K562 (cell line): ENCODE data around the gene ACKR3.

Experiments used
- CTCF ChIP-seq, 3 experiments: IDR thresholded peaks in 2 of 3; conservative IDR thresholded peaks in 1 of 3; 2 replicates each; pipeline ENCODE4 v1.5.1; 2011 to 2012; ENCODE audit warnings: low read length in 3 of 3, mild to moderate bottlenecking in 3 of 3, control low read depth in 2 of 3, improper control_type of control experiment in 1 of 3, inconsistent platforms in 1 of 3, low read depth in 1 of 3, mixed read lengths in 1 of 3, moderate library complexity in 1 of 3; ENCODE audit not compliant: insufficient read depth in 2 of 3
- EP300 ChIP-seq: IDR thresholded peaks from 2 replicates; pipeline ENCODE4 v1.6.1; 2012; ENCODE audit warnings: low read length, improper control_type of control experiment
- GABPA ChIP-seq: fragments of 200-800 bp; sonication (Bioruptor generic); conservative IDR thresholded peaks from 2 replicates; pipeline ENCODE4 v1.6.1; 2016; ENCODE audit warnings: low read depth, missing genetic modification characterization, missing compliant biosample characterization
- ILK ChIP-seq: fragments of 450-650 bp; IDR thresholded peaks from 2 replicates; pipeline ENCODE4 v1.6.1; 2016; ENCODE audit warnings: missing genetic modification characterization, low read depth, mild to moderate bottlenecking, missing compliant biosample characterization, moderate library complexity, borderline replicate concordance
- JUND ChIP-seq, 2 experiments: IDR thresholded peaks; 2 replicates in 1 of 2; 3 replicates in 1 of 2; pipeline ENCODE4 v1.6.1; 2011; ENCODE audit warnings: borderline replicate concordance in 2 of 2, low read depth in 2 of 2, low read length in 2 of 2, improper control_type of control experiment in 1 of 2, missing biosample characterization in 1 of 2, missing genetic modification characterization in 1 of 2, missing genetic modification reagents in 1 of 2
- LARP7 ChIP-seq: fragments of 450-650 bp; IDR thresholded peaks from 2 replicates; pipeline ENCODE4 v1.6.1; 2016
- MAZ ChIP-seq, 2 experiments: fragments of 450-650 bp in 1 of 2; sonication (generic) in 1 of 2; formaldehyde crosslinking; IDR thresholded peaks in 1 of 2; conservative IDR thresholded peaks in 1 of 2; 2 replicates each; pipeline versions ENCODE4 v1.4.0 to v1.5.0; 2020; ENCODE audit warnings: mild to moderate bottlenecking in 1 of 2, missing genetic modification reagents in 1 of 2
- NCOA2 ChIP-seq, 2 experiments: fragments of 450-650 bp; IDR thresholded peaks; 2 replicates each; pipeline ENCODE4 v1.6.1; 2018; ENCODE audit warnings: mild to moderate bottlenecking in 2 of 2, moderate library complexity in 1 of 2; ENCODE audit not compliant: partially characterized antibody in 2 of 2
- POLR2A ChIP-seq: fragments of 450-650 bp; conservative IDR thresholded peaks from 2 replicates; pipeline ENCODE4 v1.6.1; 2016
- TAL1 ChIP-seq: fragments of 450-650 bp; IDR thresholded peaks from 2 replicates; pipeline ENCODE4 v1.6.1; 2016; ENCODE audit warnings: mild to moderate bottlenecking
- ZNF124 ChIP-seq: sonication (generic); formaldehyde crosslinking; IDR thresholded peaks from 2 replicates; pipeline ENCODE4 v1.8.1; 2022; ENCODE audit warnings: missing genetic modification reagents
- ZNF445 ChIP-seq: fragments of 250-450 bp; sonication (Bioruptor Pico); IDR thresholded peaks from 2 replicates; pipeline ENCODE4 v1.4.0; 2020; ENCODE audit warnings: low read depth, mild to moderate bottlenecking, moderate library complexity
- TF ChIP-seq, protein P1 (sequence below): sonication (generic); formaldehyde crosslinking; IDR thresholded peaks from 2 replicates; pipeline ENCODE4 v1.8.1; 2023; ENCODE audit warnings: mild to moderate bottlenecking, missing genetic modification reagents
- TF ChIP-seq, protein P2 (sequence below): fragments of 250-450 bp; sonication (Bioruptor Pico); IDR thresholded peaks from 2 replicates; pipeline ENCODE4 v1.5.0; 2022; ENCODE audit warnings: mild to moderate bottlenecking

GRCh38 chr2:236545248-236545658 lies 24.4 kb upstream of the ACKR3 start:
- TF ChIP-seq ILK (tag): no peak
- TF ChIP-seq NCOA2 (IDR thresholded peaks at IDR 0.05; ENCODE audit: partially characterized antibody in 2 of 2): no peak
- no peak for TF ChIP-seq MAZ (CRISPR knock-in tag; conservative IDR thresholded peaks at IDR 0.05 in 1 of 2, IDR thresholded peaks at IDR 0.05 in 1 of 2)
- TF ChIP-seq TAL1: no peak
- no peak for TF ChIP-seq ZNF124 (CRISPR knock-in tag)
- no peak for TF ChIP-seq GABPA (tag)
- TF ChIP-seq, protein P1, sequence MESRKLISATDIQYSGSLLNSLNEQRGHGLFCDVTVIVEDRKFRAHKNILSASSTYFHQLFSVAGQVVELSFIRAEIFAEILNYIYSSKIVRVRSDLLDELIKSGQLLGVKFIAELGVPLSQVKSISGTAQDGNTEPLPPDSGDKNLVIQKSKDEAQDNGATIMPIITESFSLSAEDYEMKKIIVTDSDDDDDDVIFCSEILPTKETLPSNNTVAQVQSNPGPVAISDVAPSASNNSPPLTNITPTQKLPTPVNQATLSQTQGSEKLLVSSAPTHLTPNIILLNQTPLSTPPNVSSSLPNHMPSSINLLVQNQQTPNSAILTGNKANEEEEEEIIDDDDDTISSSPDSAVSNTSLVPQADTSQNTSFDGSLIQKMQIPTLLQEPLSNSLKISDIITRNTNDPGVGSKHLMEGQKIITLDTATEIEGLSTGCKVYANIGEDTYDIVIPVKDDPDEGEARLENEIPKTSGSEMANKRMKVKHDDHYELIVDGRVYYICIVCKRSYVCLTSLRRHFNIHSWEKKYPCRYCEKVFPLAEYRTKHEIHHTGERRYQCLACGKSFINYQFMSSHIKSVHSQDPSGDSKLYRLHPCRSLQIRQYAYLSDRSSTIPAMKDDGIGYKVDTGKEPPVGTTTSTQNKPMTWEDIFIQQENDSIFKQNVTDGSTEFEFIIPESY (CRISPR knock-in tag): no peak
- no peak for TF ChIP-seq JUND (IDR thresholded peaks at IDR 0.05; ENCODE audit: borderline replicate concordance, low read depth, low read length)
- TF ChIP-seq JUND (tag; IDR thresholded peaks at IDR 0.05; ENCODE audit: borderline replicate concordance, low read depth, low read length): no peak
- TF ChIP-seq CTCF (IDR thresholded peaks at IDR 0.05 in 2 of 3, conservative IDR thresholded peaks at IDR 0.05 in 1 of 3; ENCODE audit: insufficient read depth in 2 of 3, low read depth in 1 of 3, low read length in 3 of 3): no peak
- TF ChIP-seq LARP7: no peak
- TF ChIP-seq EP300: no peak
- no peak for TF ChIP-seq ZNF445
- TF ChIP-seq, protein P2, sequence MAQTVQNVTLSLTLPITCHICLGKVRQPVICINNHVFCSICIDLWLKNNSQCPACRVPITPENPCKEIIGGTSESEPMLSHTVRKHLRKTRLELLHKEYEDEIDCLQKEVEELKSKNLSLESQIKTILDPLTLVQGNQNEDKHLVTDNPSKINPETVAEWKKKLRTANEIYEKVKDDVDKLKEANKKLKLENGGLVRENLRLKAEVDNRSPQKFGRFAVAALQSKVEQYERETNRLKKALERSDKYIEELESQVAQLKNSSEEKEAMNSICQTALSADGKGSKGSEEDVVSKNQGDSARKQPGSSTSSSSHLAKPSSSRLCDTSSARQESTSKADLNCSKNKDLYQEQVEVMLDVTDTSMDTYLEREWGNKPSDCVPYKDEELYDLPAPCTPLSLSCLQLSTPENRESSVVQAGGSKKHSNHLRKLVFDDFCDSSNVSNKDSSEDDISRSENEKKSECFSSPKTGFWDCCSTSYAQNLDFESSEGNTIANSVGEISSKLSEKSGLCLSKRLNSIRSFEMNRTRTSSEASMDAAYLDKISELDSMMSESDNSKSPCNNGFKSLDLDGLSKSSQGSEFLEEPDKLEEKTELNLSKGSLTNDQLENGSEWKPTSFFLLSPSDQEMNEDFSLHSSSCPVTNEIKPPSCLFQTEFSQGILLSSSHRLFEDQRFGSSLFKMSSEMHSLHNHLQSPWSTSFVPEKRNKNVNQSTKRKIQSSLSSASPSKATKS (CRISPR knock-in tag): no peak
- no peak for TF ChIP-seq POLR2A
